ENCODE measurements around the gene LCN6.

The LCN6 gene

GRCh38 chr9:136754626-136755301 lies 6.4 kb upstream of the LCN6 start:
- POLR2A ChIA-PET: no interaction called here
- TF ChIP-seq LEF1 (IDR thresholded peaks at IDR 0.05; ENCODE audit: borderline replicate concordance) (no peak), NFRKB (IDR thresholded peaks at IDR 0.05) (no peak), ZNF384 (IDR thresholded peaks at IDR 0.05) (no peak), FOXK2 (IDR thresholded peaks at IDR 0.05) (no peak), FOXM1 (IDR thresholded peaks at IDR 0.05; ENCODE audit: borderline replicate concordance) (no peak), TARDBP (IDR thresholded peaks at IDR 0.05) (no peak), BHLHE40 (IDR thresholded peaks at IDR 0.05; ENCODE audit: borderline replicate concordance) (no peak), CTBP1 (IDR thresholded peaks at IDR 0.05; ENCODE audit: borderline replicate concordance) (no peak), L3MBTL2 (conservative IDR thresholded peaks at IDR 0.05) (no peak), ELF4 (IDR thresholded peaks at IDR 0.05) (no peak), ARNT (IDR thresholded peaks at IDR 0.05) (no peak), HDGF (IDR thresholded peaks at IDR 0.05; ENCODE audit: borderline replicate concordance) (no peak), FOXA1 (IDR thresholded peaks at IDR 0.05) (no peak), SUZ12 (IDR thresholded peaks at IDR 0.05) (no peak), PKNOX1 (IDR thresholded peaks at IDR 0.05) (no peak), SP1 (IDR thresholded peaks at IDR 0.05) (no peak)
- CTCF ChIA-PET: no interaction called here
- DNase-seq (ENCODE audit: extremely low spot score): no peak

GRCh38 chr9:136754059-136754572 lies 5.8 kb upstream of the LCN6 start:
- TF ChIP-seq BHLHE40 (IDR thresholded peaks at IDR 0.05; ENCODE audit: borderline replicate concordance): no peak
- ChIA-PET POLR2A (no interaction called here), CTCF (no interaction called here)
- DNase-seq (ENCODE audit: extremely low spot score): no peak

GRCh38 chr9:136753371-136754058 lies 5.2 kb upstream of the LCN6 start:
- no peak for TF ChIP-seq BHLHE40 (IDR thresholded peaks at IDR 0.05; ENCODE audit: borderline replicate concordance)
- no peak for TF ChIP-seq FOXK2 (IDR thresholded peaks at IDR 0.05)
- TF ChIP-seq FOXM1 (IDR thresholded peaks at IDR 0.05; ENCODE audit: borderline replicate concordance): no peak
- TF ChIP-seq SUZ12 (IDR thresholded peaks at IDR 0.05): no peak
- no peak for TF ChIP-seq TARDBP (IDR thresholded peaks at IDR 0.05)
- no peak for TF ChIP-seq LEF1 (IDR thresholded peaks at IDR 0.05; ENCODE audit: borderline replicate concordance)
- TF ChIP-seq NFRKB (IDR thresholded peaks at IDR 0.05): no peak
- no peak for TF ChIP-seq HDGF (IDR thresholded peaks at IDR 0.05; ENCODE audit: borderline replicate concordance)
- no peak for TF ChIP-seq SP1 (IDR thresholded peaks at IDR 0.05)
- no peak for TF ChIP-seq ARNT (IDR thresholded peaks at IDR 0.05)
- no peak for TF ChIP-seq ELF4 (IDR thresholded peaks at IDR 0.05)
- no peak for TF ChIP-seq PKNOX1 (IDR thresholded peaks at IDR 0.05)
- TF ChIP-seq FOXA1 (IDR thresholded peaks at IDR 0.05): no peak
- TF ChIP-seq L3MBTL2 (conservative IDR thresholded peaks at IDR 0.05): no peak
- CTCF ChIA-PET: no interaction called here
- no peak for DNase-seq (ENCODE audit: extremely low spot score)
- POLR2A ChIA-PET: no interaction called here

GRCh38 chr9:136751814-136752213 lies 3.5 kb upstream of the LCN6 start:
- ChIA-PET CTCF (no interaction called here), POLR2A (interaction anchor here (0.9 kb wide), 1 partner anchor 28 kb away, joined by 3 read pairs; no protein-coding TSS in a partner anchor)
- no peak for DNase-seq (ENCODE audit: extremely low spot score)
- no peak for TF ChIP-seq FOXA1 (IDR thresholded peaks at IDR 0.05)
- TF ChIP-seq NFRKB (IDR thresholded peaks at IDR 0.05): no peak
- TF ChIP-seq FOXK2 (IDR thresholded peaks at IDR 0.05): no peak
- TF ChIP-seq CTBP1 (IDR thresholded peaks at IDR 0.05; ENCODE audit: borderline replicate concordance): no peak
- TF ChIP-seq SP1 (IDR thresholded peaks at IDR 0.05): no peak
- no peak for TF ChIP-seq FOXM1 (IDR thresholded peaks at IDR 0.05; ENCODE audit: borderline replicate concordance)
- no peak for TF ChIP-seq ARNT (IDR thresholded peaks at IDR 0.05)
- TF ChIP-seq ELF4 (IDR thresholded peaks at IDR 0.05): no peak
- no peak for TF ChIP-seq HDGF (IDR thresholded peaks at IDR 0.05; ENCODE audit: borderline replicate concordance)
- TF ChIP-seq PKNOX1 (IDR thresholded peaks at IDR 0.05): no peak
- TF ChIP-seq TARDBP (IDR thresholded peaks at IDR 0.05): no peak
- no peak for TF ChIP-seq ZNF384 (IDR thresholded peaks at IDR 0.05)

GRCh38 chr9:136751244-136751643 lies 2.9 kb upstream of the LCN6 start:
- POLR2A ChIA-PET: interaction anchor here (0.9 kb wide), 1 partner anchor 28 kb away, joined by 3 read pairs; no protein-coding TSS in a partner anchor
- no peak for DNase-seq (ENCODE audit: extremely low spot score)
- CTCF ChIA-PET: no interaction called here
- TF ChIP-seq BHLHE40 (IDR thresholded peaks at IDR 0.05; ENCODE audit: borderline replicate concordance): no peak
- no peak for TF ChIP-seq ARNT (IDR thresholded peaks at IDR 0.05)

- ChIA-PET CTCF (no interaction called here), POLR2A (interaction anchor here (1.8 kb wide), 1 partner anchor 22 kb away, joined by 5 read pairs; no protein-coding TSS in a partner anchor)
- DNase-seq (ENCODE audit: extremely low spot score): no peak
- TF ChIP-seq SUZ12 (IDR thresholded peaks at IDR 0.05) (no peak), PKNOX1 (IDR thresholded peaks at IDR 0.05) (no peak), ARNT (IDR thresholded peaks at IDR 0.05) (no peak), ZNF384 (IDR thresholded peaks at IDR 0.05) (no peak), TARDBP (IDR thresholded peaks at IDR 0.05) (no peak), FOXK2 (IDR thresholded peaks at IDR 0.05) (no peak), L3MBTL2 (conservative IDR thresholded peaks at IDR 0.05) (no peak), BHLHE40 (IDR thresholded peaks at IDR 0.05; ENCODE audit: borderline replicate concordance) (no peak), LEF1 (IDR thresholded peaks at IDR 0.05; ENCODE audit: borderline replicate concordance) (no peak)
These were observed 2.2 kb upstream of the LCN6 start for GRCh38 chr9:136750526-136750925.
